CMK (cell line): Measurements from ENCODE around the gene CD79B.

Source experiments
- DNase-seq: peaks from one replicate; pipeline ENCODE4 v3.0.0-alpha.2; 2010; ENCODE audit warnings: low read depth

The CD79B gene

DNA sequence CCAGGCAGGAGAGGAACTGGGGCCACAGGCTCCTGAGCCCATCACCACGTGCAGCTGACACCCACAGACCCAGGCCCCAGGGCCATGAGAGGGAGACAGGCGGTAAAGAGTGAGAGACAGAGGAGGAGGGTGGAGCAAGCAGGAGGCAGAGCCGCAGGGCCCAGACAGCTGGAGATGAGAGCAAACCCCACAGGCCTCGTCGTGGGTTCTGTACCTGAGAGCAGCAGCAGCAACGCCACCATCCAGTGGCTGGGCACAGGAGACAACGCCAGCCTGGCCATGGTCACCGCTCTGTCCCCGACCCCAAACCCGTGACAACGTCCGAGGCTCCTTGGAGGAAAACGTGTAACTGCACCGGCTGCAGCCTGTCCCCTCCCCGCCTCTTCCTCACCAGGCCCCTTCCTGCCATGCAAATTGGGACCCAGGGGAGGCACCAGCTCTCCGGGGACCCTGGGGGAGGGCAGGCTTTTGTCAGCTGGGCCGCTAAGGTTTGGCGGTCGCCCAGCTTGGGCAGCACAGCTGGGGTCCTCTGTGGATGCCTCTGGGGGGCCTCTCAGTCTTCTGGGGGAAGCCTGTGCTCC is at the start of gene CD79B:
Gene CD79B (minus strand): TSS at position 351 of the 581 bp plus-strand sequence. CDS start 70 bp downstream, at position 281.
- DNase-seq = peak; percentile 25

DNA sequence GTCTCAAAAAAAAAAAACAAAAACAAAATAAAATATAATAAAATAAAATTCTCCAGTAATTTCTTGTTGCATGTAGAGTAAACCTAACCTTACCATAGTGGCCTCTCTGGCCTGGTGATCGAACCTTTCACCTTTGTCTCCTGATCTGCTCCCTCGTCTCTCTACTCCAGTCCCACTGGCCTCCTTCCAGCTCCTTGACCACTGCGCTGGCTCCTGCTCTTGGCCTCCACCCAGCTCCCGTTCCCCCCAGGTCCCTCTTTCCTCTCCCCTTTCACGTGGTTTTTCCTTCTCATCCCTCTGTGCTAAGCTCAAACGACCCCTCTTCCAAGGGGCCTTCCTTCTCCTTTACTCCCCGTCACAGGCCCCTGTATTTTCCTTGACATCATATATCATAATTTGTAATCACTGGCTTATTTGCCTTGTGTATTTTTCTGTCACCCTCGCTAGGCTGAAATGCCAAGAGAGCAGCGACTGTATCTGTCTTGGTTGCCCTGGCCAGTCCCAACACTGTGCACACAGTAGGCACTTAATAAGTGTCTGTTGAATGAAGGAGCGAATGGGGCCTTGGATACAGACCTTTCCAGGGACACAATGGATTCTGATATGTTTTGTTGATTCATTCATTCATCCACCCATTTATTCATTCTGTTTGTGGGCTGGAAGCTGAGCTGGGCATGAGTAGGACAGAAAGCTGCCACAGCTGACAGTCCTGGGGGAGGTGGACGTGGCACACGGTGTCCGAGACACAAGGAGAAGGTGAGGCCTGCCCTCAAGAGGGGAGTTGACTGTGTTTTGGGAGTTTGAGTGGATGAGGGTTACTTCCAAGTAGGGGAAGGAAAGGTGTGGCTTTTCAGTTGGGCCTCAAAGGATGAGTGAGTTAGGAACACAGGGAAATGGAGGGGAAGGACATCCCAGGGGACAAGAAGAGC is 46.4 kb upstream of the CD79B start:
- DNase-seq = no peak

GRCh38 chr17:63976702-63977101 is 44.6 kb upstream of the CD79B start:
- DNase-seq = no peak

DNA sequence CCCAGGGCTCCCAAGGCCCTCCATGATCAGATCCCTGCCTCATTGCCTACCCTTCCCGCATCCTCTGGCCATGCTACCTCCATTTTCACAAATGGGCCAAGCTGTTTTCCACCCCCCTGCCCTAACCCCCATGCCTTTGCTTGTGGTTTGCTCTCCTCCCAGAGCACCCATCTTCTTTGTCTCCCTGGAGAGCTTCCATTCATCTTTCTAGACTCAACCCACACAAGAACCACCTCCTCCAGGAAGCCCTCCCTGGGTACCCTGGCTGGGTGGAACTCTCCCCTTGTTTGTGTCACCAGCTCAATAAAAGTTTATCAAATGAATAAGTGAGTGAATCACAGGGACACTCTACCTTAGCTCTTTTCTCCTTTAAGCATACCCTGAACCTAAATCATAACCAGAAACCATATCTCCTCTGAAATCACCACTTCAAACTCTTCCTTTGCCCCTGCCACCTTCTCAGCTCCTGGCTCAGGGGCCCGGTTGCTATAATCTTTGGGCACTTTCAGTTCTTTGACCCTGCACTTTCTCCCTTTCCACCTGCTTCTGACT is 43.5 kb upstream of the CD79B start:
- DNase-seq = no peak

DNA sequence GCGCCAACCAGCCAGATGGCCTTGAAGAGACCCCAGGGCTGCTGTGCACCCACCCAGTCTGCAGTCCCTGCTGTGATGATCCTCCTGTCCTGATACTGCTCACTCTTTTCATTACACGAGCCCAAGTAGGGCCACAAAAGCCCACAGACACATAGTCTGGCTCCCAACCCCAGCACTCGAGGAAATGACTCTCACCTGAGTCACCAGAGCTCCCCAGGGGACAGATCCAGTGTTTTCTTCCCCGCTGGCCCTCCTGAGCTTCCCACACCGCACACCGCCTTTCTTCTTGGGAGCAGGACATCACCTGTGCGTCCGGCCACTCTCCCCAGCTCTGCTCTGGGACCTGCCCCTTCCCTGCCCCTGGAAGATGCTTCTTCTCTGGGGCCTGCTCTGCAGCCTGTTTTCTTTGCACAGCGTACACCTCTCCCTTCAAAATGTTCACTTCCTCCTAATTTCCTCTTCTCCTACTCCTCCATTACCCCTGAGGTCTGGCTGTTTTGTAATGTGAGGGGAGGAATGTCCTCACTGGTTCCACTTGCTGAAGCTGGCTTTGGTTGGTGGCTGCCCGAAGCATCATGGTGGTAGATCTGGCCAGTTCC is 42.6 kb upstream of the CD79B start:
- no peak for DNase-seq

DNA sequence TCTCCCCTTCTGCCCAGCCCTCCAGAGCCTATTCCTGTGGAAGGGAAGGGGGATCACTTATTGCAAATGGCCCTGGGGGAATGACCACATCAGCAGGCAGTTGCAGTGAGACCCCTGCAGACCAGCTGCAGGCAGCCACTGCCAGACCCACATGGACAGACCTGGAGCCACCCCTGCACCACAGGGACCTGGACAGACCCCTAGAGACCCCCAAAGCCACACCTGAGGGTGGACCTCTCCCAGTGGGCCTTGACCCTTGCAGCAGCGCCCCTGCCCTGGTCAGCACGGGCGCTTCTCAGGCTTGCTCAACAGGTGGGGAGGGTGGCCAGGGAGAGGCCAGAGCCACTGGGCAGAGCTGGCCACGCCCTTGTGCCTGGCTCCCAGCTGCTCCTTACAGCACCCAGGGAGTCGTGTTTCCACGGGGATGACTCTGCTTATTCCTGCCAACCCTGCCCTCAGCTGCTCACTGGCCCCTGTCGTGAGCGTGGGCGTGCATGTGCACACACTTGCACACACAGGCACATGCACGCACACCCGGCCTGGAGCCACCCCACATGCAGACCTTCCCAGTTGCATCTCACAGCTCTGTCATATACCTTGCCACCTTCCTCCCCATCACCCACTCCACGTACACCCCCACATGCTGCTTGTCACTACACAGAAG is 41.9 kb upstream of the CD79B start:
- no peak for DNase-seq

DNA sequence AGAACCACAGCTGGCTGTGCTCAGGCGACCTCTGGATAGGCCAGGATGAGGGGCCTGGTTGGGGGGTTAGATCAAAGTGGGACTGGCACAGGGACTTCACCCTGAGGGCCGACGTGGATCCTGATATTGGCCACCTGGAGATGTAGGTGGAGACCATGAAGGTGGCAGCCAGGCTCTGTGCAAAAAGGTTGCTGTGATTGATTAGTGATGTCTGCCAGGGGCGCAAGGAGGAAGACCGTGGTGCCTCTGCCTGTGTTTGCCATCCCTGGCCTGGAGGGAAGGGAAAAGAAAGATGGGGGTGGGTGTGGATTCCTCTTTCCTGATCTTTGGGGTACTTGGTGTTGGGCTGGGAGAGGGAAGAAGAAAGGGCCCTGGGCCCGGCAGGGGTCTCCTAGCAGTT is 41.1 kb upstream of the CD79B start:
- no peak for DNase-seq

GRCh38 chr17:63972796-63973195 is 40.7 kb upstream of the CD79B start, which contains the start of gene SCN4A:
TSS of gene SCN4A (minus strand) at chr17:63972918. CDS start at chr17:63972841, 77 bp downstream.
- no peak for DNase-seq

GRCh38 chr17:63969278-63969677 is 37.1 kb upstream of the CD79B start:
- no peak for DNase-seq

GRCh38 chr17:63967953-63968352 is 35.8 kb upstream of the CD79B start:
- no peak for DNase-seq

DNA sequence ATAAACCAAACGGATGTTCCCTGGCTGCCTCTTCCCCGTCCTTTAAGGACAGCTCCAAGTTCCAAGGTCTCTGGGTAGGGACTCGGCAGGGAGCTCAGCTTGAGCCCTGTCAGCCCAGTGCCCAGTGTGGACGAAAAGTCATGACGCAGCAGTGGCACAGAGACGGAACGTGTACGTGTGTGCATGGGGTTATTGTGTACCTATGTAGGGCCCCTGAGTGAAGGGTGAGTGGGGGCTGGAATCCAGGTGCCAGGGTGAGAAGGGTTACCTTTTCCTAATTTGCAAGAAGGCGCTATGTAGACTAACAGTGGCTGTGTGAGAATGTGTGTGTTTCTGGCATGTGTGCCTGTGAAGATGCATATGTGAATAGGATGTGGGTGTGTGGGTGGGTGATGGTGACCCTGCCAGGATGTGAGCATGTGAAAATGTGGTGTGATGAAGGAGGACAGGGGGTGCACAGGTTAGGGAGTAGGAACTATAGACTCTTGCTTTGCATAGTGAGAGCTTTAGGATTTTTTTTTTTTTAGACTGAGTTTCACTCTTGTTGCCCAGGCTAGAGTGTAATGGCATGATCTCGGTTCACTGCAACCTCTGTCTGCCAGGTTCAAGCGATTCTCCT is 34.6 kb upstream of the CD79B start:
- no peak for DNase-seq

DNA sequence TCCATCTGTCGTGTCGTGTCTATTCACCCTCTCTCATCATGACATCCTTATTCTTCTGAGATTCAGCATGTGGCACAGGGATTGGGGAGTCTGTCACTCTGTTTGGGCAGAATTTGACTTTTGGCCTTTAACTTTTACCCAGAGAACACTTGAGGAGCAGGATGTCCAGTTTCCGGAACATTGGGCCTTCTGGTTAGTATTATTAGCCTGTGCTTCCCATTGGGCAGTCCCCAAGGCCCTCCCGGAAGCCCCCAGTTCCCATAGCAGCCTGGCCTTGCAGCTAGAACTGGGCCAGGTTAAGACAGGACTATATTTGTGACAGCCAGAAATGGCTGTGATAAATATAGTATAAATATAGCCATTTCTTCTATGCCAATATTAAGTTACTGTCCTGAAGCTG is 31.0 kb upstream of the CD79B start:
- DNase-seq = no peak

DNA sequence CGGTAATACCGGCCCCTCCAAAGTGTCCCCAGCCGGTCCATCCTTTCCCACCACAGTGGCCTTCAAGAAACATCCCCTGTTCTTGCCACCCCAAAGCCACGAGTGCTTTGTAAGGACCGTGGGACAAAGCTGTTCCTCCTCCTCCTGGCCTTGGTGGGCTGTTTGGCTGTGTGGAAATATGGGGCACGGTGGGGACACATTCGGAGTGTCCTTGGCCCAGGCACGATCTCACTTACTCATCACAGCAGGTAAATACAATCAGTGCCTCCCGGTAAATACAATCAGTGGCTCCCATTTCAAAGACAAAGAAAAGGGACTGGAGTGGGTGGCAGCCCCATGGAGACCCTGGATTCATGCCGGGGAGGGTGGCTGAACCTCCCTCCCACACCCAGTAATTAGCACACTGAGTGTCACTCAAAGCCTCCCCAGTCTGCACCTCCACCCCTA is 30.2 kb upstream of the CD79B start:
- DNase-seq = no peak

- DNase-seq = peak; percentile 93
Observed at GRCh38 chr17:63961355-63962212, 29.5 kb upstream of the CD79B start.

DNA sequence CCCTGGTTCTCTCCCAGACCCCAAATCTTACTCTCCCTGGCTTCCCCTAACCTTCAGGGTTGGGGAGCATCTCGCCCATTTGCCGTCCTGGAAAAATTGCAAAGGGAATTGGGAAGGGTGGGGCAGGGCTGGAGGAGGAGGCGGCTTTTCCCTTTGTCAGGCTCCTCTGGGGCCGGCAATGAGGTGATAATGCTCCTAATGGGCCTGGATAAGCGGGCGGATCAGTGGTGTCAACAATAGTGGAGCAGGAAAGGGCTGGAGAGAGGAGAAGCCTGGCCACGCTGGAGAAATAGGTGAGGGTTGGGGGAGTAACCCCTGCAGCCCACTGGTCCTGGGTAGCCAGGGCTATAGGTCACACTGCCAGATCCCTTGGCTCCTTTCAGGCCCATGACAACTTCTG is 28.3 kb upstream of the CD79B start:
- no peak for DNase-seq

DNA sequence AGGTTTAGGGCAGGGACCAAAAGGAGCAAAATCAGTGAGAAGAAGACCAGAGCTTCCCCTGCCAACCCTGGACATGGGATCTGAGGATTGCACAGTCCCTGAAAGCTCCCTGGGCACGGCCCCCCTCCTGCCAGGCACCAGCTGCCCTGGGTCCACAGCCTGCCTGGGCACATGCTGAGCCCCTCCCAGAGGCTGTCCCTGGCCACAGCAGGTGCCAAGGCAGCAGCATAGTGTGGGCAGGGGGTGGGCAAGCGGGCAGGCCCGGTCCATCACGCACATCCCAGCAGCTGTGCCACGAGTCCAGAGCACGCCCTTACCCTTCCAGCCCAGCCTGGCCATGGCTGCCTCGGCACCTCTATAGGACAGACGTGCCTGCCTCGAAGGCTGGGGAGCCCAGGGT is 27.9 kb upstream of the CD79B start:
- DNase-seq = no peak

DNA sequence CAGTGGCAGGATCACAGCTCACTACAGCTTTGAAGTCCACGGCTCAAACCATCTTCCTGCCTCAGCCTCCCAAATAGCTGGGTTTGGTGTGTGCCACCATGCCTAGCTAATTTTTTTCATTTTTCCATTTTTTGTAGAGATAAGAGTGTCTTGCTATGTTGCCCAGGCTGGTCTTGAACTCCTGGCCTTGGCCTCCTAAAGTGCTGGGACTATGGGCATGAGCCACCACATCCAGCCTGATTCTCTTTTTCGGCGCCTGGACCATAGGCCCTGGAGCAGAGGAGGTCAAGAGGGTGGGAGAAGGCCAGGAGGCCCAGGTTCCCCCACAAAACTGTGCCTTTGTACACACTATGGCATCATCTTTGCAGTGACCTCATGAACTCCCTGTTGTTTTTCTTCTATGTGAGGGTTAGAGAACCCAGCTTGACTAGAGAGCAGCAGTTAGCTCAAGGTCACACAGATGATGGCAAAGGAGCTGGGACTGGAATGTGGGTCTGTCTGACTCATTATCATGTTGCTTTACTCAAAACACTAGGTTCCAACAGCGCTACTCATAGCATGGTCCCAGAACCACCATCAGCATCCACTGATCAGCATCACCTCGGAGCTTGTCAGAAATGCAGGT is 24.3 kb upstream of the CD79B start:
- no peak for DNase-seq

GRCh38 chr17:63955791-63956190 is 23.7 kb upstream of the CD79B start:
- no peak for DNase-seq

DNA sequence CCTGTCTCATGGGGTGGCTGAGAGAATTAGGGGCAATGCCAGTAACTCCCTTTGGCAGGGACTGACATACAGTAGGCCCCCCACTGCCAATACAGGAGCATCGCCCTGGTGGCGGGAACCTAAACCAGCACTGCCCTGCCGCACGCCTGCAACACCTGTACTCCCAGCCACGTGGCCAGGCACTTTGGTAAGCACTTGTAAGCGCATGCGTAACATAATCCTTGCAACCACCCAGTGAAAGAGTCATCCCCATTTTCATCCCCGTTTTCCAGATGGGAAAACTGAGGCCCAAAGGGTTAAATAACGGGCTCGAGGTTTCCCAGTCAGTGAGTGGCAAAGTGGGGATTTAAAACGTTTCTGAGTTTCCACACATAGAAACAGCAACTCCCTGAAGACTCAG is 23.1 kb upstream of the CD79B start:
- no peak for DNase-seq

GRCh38 chr17:63954402-63955063 is 22.4 kb upstream of the CD79B start:
- DNase-seq = no peak
